Esophagus muscularis mucosa (tissue), 4 donors: ENCODE data around the gene GORASP2. TPM values are rescaled to one million over a fixed set of nuclear protein-coding genes. Genes with fewer than 3 reads are reported as not detected.

Experiments
- DNase-seq: peaks from one replicate; pipeline ENCODE4 v3.0.0-alpha.2; 2017; ENCODE audit errors: extremely low spot score
- H3K27ac ChIP-seq, 4 donors: fragments of 200-600 bp; sonication (generic); replicated peaks in 1 of 4; 1 replicate in 3 of 4; 2 replicates in 1 of 4; pipeline ENCODE4 v1.5.1; 2016 to 2019; ENCODE audit warnings: mild to moderate bottlenecking in 1 of 4
- H3K27me3 ChIP-seq, 4 donors: fragments of 200-600 bp; sonication (generic); one replicate each; pipeline versions ENCODE4 v1.5.1 to v1.6.0; 2016 to 2019
- H3K36me3 ChIP-seq, 4 donors: fragments of 200-600 bp; sonication (generic); one replicate each; pipeline ENCODE4 v1.5.1; 2016 to 2019
- H3K4me1 ChIP-seq, 4 donors: fragments of 200-600 bp; sonication (generic); one replicate each; pipeline ENCODE4 v1.5.1; 2016 to 2019
- H3K4me3 ChIP-seq, 4 donors: fragments of 200-600 bp; sonication (generic); 1 replicate in 2 of 4; 2 replicates in 2 of 4; pipeline ENCODE4 v1.5.1; 2016 to 2019; ENCODE audit warnings: mild to moderate bottlenecking in 4 of 4, moderate library complexity in 1 of 4
- H3K9me3 ChIP-seq, 4 donors: fragments of 200-600 bp; sonication (generic); 1 replicate in 3 of 4; 2 replicates in 1 of 4; pipeline ENCODE4 v1.5.1; 2016 to 2019
- EP300 ChIP-seq: sonication (generic); formaldehyde crosslinking; IDR thresholded peaks from one replicate; pipeline ENCODE4 v1.6.1; 2017; ENCODE audit warnings: antibody characterized with exemption
- POLR2A ChIP-seq: fragments of 450-650 bp; IDR thresholded peaks from one replicate; pipeline ENCODE4 v1.6.1; 2017; ENCODE audit warnings: antibody characterized with exemption, moderate library complexity, mild to moderate bottlenecking, low read depth
- POLR2AphosphoS5 ChIP-seq, 2 donors: sonication (generic); formaldehyde crosslinking; IDR thresholded peaks; one replicate each; pipeline ENCODE4 v1.6.1; 2017; ENCODE audit warnings: antibody characterized with exemption in 2 of 2
- WGBS: methylation state at CpG from one replicate; pipeline ENCODE4 v1.1.5; 2018; 5-methylcytosine and 5-hydroxymethylcytosine counted together
- intact Hi-C: fragments of 100-400 bp; cut with DNase I; formaldehyde crosslinking; loops from one replicate; pipeline ENCODE4 v1.15.1; 2023
- total RNA-seq, 4 donors: library from RNA; depleted of rRNA; stranded (reverse); fragments of >200 nt; gene quantifications; one replicate each; pipeline versions ENCODE4 v1.1.0 to v1.2.1, GENCODE V29; 2016
- TF ChIP-seq, protein P1 (sequence below), 3 experiments: fragments of 200-600 bp in 2 of 3; fragments of 450-650 bp in 1 of 3; sonication (generic) in 2 of 3; IDR thresholded peaks; one replicate each; pipeline ENCODE4 v1.5.1; 2017 to 2019; ENCODE audit warnings: antibody characterized with exemption in 3 of 3, mild to moderate bottlenecking in 2 of 3, moderate library complexity in 1 of 3

The GORASP2 gene
- total RNA-seq = 10 to 100 TPM; 32.6 to 54.0 (median 42.1) TPM

DNA sequence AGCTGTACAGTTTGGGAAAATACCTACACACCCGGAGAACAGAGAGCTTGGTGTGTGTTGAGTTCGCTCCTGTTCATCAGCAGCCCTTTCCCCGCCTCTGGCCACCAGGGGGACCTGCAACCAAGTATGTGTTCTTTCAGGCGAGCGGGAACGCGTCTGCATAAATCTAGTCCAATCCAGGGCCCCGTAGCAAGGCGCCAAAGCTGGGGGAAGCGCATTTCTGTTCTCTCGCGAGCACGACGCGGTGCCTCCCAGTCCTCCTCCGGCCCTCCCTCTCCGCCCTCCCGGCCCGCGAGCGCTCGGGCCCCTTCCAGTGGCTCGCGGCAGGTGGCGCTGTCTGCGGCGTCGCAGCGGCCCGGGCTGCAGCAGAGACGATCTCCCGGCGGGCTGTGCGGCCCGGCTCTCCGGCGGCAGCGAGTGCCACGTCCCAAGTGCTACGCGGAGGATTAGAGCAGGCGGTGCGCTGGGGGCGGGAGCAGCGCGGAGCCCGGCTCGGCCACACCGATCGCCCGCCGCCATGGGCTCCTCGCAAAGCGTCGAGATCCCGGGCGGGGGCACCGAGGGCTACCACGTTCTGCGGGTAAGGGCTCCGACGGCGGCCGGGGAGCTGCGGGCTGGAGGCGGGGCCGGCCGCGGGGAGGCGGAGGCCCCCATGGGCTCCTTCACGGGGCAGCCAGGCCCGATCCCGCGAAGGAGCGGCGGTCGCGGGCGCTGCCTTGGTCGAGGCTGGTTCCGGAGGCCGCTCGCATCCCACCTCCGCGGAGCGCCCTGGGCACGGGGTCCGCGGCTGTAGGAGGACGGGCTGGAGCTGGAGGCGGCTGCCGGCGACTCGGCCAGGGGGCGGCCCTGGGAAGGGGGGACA lies at the start of gene GORASP2:
TSS of gene GORASP2 (plus strand) at position 430 of the 862 bp plus-strand sequence. CDS start at position 518, 88 bp downstream.
- TF ChIP-seq EP300 (no peak), POLR2A (peak; percentile 66), POLR2AphosphoS5 (IDR thresholded peaks at IDR 0.05) (peak; percentile 91 to 92)
- TF ChIP-seq, protein P1, sequence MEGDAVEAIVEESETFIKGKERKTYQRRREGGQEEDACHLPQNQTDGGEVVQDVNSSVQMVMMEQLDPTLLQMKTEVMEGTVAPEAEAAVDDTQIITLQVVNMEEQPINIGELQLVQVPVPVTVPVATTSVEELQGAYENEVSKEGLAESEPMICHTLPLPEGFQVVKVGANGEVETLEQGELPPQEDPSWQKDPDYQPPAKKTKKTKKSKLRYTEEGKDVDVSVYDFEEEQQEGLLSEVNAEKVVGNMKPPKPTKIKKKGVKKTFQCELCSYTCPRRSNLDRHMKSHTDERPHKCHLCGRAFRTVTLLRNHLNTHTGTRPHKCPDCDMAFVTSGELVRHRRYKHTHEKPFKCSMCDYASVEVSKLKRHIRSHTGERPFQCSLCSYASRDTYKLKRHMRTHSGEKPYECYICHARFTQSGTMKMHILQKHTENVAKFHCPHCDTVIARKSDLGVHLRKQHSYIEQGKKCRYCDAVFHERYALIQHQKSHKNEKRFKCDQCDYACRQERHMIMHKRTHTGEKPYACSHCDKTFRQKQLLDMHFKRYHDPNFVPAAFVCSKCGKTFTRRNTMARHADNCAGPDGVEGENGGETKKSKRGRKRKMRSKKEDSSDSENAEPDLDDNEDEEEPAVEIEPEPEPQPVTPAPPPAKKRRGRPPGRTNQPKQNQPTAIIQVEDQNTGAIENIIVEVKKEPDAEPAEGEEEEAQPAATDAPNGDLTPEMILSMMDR (IDR thresholded peaks at IDR 0.05) = peak in 2 of 3 experiments; percentile 96
- under 1% methylated on average over 38 of the region's 95 CpGs for WGBS
- no peaks in the 10 kb centered on the region for H3K36me3 ChIP-seq
- H3K9me3 ChIP-seq = no peaks in the 10 kb centered on the region
- peaks cover 22 to 39% (median 38%) of the 10 kb centered on the region in 4 donors for H3K4me1 ChIP-seq
- no peaks in the 10 kb centered on the region for H3K27me3 ChIP-seq
- DNase-seq = peak; percentile 99
- peak within 1 kb of the TSS; percentile 94 to 97 (median 95) for H3K27ac ChIP-seq
- intact Hi-C loops = no loop called here
- H3K4me3 ChIP-seq = peak within 1 kb of the TSS; percentile 67 to 93 (median 90)

DNA sequence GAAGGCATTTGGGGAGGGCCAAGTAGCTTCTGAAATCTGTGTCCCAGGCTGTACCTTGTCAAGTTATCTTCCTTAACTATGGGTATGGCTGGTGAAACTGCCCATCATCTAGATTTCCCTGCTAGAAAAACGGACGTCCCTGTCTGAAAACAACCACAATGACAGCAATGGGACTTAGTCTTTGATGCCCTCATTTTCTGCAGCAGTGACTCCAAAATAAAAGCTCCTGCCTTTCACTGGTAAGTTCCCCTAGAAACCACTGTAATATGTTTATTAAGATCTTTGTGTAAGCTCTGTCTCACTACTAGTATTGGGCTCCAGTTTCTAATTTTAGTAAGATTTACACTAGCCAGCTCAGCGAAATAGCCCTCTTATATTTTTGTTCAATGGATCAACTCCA lies 47.2 kb upstream of the GORASP2 start:
- H3K27ac ChIP-seq = no peak overlapping the region
- 62% methylated on average over 3 of the region's 3 CpGs for WGBS
- no peaks in the 10 kb centered on the region for H3K4me1 ChIP-seq
- TF ChIP-seq POLR2A (no peak), POLR2AphosphoS5 (IDR thresholded peaks at IDR 0.05) (no peak), EP300 (no peak)
- TF ChIP-seq, protein P1 (IDR thresholded peaks at IDR 0.05) = no peak
- intact Hi-C loops = no loop called here
- H3K4me3 ChIP-seq = no peak overlapping the region
- no peaks in the 10 kb centered on the region for H3K9me3 ChIP-seq
- H3K27me3 ChIP-seq = no peaks in the 10 kb centered on the region
- no peak for DNase-seq
- H3K36me3 ChIP-seq = no peaks in the 10 kb centered on the region

DNA sequence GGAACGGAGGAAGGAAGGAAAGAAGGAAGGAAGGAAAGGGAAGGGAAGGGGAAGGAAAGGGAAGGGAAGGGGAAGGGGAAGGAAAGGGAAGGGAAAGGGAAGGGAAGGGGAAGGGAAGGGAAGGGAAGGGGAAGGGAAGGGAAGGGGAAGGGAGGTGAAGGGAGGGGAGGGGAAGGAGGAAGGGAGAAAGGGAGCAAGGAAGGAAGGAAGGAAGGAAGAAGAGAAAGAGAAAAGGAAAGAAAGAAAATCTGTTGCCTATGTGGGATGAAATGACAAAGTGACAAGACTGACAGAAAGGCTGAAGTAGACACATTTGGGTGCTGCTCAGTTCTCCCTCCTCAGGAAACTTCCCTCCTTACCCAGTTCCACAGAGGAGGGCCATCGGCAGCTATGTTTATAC lies 46.3 kb upstream of the GORASP2 start:
- Histone ChIP-seq H3K27me3 (no peaks in the 10 kb centered on the region), H3K27ac (no peak overlapping the region), H3K9me3 (no peaks in the 10 kb centered on the region), H3K4me3 (no peak overlapping the region), H3K4me1 (no peaks in the 10 kb centered on the region), H3K36me3 (no peaks in the 10 kb centered on the region)
- DNase-seq = no peak
- TF ChIP-seq POLR2A = no peak
- TF ChIP-seq, protein P1 (IDR thresholded peaks at IDR 0.05) = no peak
- TF ChIP-seq POLR2AphosphoS5 (IDR thresholded peaks at IDR 0.05) = no peak
- no peak for TF ChIP-seq EP300
- 86% methylated on average over 2 of the region's 2 CpGs for WGBS
- intact Hi-C loops = no loop called here

DNA sequence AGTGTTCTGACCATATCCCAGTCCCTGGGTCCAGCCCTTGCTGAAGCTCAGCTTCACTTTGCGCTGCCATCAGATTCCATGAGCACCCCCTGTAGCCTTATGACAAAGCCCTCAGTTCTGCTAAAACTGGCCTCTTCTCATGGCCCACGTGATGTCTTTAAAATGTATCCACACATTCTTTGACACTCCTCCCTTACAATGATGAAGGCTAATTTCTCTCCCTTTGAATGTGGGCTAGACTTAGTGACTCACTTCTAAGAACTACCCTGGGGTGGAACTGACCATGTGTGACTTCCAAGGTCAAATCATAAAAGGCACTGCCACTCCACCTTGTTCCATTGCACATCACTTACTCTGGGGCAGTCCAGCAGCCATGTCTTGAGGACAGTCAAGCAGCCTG lies 45.4 kb upstream of the GORASP2 start:
- H3K9me3 ChIP-seq = no peaks in the 10 kb centered on the region
- H3K27ac ChIP-seq = no peak overlapping the region
- H3K36me3 ChIP-seq = no peaks in the 10 kb centered on the region
- no peaks in the 10 kb centered on the region for H3K27me3 ChIP-seq
- no peaks in the 10 kb centered on the region for H3K4me1 ChIP-seq
- H3K4me3 ChIP-seq = no peak overlapping the region
- WGBS = 96% methylated on average over 2 of the region's 2 CpGs
- no peak for TF ChIP-seq EP300
- TF ChIP-seq, protein P1 (IDR thresholded peaks at IDR 0.05) = no peak
- intact Hi-C loops = no loop called here
- no peak for DNase-seq
